IPS-15b (cell line): ENCODE results near the gene MEG3.

Source experiments
- H3K27me3 ChIP-seq: one replicate; pipeline ENCODE4 v1.6.1; 2013; ENCODE audit warnings: low read length; ENCODE audit not compliant: control insufficient read depth, insufficient read depth
- H3K36me3 ChIP-seq: one replicate; pipeline ENCODE4 v1.6.1; 2013; ENCODE audit warnings: low read length; ENCODE audit not compliant: control insufficient read depth, insufficient read depth
- H3K4me1 ChIP-seq: one replicate; pipeline ENCODE4 v1.6.1; 2013; ENCODE audit warnings: mild to moderate bottlenecking, low read length; ENCODE audit not compliant: control insufficient read depth, insufficient read depth
- H3K4me3 ChIP-seq: one replicate; pipeline ENCODE4 v1.5.1; 2013; ENCODE audit warnings: low read depth, low read length
- H3K9ac ChIP-seq: one replicate; pipeline ENCODE4 v1.6.1; 2013; ENCODE audit warnings: low read depth, mild to moderate bottlenecking, low read length
- H3K9me3 ChIP-seq: one replicate; pipeline ENCODE4 v1.6.1; 2013; ENCODE audit warnings: mild to moderate bottlenecking, low read length; ENCODE audit not compliant: control insufficient read depth, insufficient read depth

The MEG3 gene

GRCh38 chr14:100782516-100783320 lies 43.2 kb upstream of the MEG3 start:
- Histone ChIP-seq H3K9me3 (no peaks in the 10 kb centered on the region), H3K27me3 (no peaks in the 10 kb centered on the region), H3K9ac (no peak overlapping the region), H3K4me3 (no peak overlapping the region), H3K4me1 (no peaks in the 10 kb centered on the region), H3K36me3 (no peaks in the 10 kb centered on the region)

- no peaks in the 10 kb centered on the region for H3K27me3 ChIP-seq
- H3K4me1 ChIP-seq = no peaks in the 10 kb centered on the region
- H3K4me3 ChIP-seq = no peak overlapping the region
- no peak overlapping the region for H3K9ac ChIP-seq
- no peaks in the 10 kb centered on the region for H3K9me3 ChIP-seq
- H3K36me3 ChIP-seq = no peaks in the 10 kb centered on the region
Measured at GRCh38 chr14:100783630-100784370, 42.1 kb upstream of the MEG3 start.

DNA sequence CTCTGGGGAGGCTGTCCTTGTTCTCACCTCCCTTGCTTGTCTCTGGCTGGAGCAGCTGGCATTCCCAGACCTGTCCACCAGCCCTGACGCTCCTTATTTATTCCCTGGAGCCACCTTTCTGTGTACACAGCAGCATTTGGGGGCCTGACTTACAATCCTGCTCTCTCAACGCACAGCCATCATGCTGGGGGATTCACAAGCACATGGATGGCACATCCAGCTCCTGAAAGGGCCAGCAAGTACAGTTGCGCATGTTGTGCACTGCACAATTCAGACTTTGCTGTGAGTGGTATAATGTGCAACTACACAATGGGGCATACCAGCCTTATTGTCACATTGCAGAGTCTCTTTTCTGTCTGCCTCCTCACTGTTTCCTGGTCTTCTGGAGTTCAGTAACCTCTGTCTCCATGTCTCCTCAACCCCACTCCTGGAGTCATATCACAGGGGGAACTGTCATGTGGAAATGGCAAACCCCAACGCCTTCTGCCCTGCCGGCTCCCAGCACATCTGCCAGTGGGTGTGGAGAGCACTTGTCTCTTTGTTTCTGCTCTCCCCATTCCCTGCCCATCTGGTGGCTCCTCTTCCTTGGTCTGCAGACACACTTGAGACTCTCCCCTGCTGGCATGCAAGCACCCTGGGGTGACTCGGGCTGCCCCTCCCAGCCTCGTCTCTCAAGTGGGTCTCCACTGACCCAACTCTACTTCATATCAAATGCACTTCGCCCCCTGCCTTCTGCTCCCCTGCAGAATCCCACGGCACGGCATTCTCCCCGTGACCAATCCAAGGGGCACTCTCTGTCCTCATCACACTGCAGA lies 41.2 kb upstream of the MEG3 start:
- no peak overlapping the region for H3K9ac ChIP-seq
- H3K27me3 ChIP-seq = no peaks in the 10 kb centered on the region
- H3K4me1 ChIP-seq = no peaks in the 10 kb centered on the region

DNA sequence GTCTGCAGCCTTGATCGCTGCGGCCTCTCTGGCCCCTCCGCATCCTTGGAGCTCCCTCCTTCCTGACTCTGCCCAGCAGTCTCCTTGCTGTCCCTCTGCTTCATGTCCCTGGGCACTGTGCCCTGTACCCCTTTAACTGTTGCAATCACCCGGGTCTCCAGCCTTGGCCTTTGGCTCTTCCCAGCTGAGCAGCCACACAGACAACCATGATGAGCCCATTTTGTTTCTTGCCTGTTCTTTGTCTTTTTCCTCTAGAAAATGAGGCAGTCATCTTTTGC lies 40.6 kb upstream of the MEG3 start:
- Histone ChIP-seq H3K4me1 (no peaks in the 10 kb centered on the region), H3K4me3 (no peak overlapping the region), H3K9ac (no peak overlapping the region), H3K36me3 (no peaks in the 10 kb centered on the region), H3K9me3 (no peaks in the 10 kb centered on the region), H3K27me3 (no peaks in the 10 kb centered on the region)

More for the DNA sequence above, 41.2 kb upstream of the MEG3 start:
- H3K9me3 ChIP-seq = no peaks in the 10 kb centered on the region
- no peaks in the 10 kb centered on the region for H3K36me3 ChIP-seq
- no peak overlapping the region for H3K4me3 ChIP-seq

- Histone ChIP-seq H3K9me3 (no peaks in the 10 kb centered on the region), H3K27me3 (no peaks in the 10 kb centered on the region), H3K9ac (no peak overlapping the region), H3K4me1 (no peaks in the 10 kb centered on the region), H3K36me3 (no peaks in the 10 kb centered on the region), H3K4me3 (no peak overlapping the region)
Measured at GRCh38 chr14:100785626-100786025, 40.3 kb upstream of the MEG3 start.

- no peaks in the 10 kb centered on the region for H3K4me1 ChIP-seq
Measured at GRCh38 chr14:100786131-100786530, 39.8 kb upstream of the MEG3 start.

DNA sequence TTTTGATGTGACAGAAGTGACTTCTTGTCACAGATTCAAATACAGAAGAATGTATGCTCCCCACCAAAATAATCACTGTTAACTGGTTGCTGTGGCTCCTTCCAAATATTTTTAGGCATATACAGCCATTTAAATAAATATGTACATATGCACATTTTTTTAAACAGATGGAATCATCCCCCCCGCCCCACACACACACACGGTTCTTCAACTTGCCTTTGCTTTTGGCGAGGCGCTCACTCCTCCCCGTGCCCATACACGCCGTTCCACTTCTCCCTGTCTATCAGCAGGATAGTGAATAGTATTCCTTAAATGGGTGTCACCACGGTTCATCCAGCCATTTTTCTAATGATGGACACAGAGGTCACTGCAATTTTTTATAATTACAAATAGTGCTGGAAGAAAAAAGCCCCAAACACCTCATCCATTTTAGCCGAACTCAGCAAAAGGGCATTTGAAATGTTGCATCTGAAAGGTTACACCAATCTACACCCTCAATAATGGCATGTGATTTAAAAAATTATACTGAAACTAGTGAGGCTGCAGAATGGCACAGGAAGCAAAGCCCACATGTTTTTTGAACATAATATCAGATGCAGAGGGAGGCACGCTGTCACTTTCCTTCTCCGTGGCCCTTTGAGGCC lies 39.2 kb upstream of the MEG3 start:
- Histone ChIP-seq H3K36me3 (no peaks in the 10 kb centered on the region), H3K9me3 (no peaks in the 10 kb centered on the region), H3K4me3 (no peak overlapping the region), H3K27me3 (no peaks in the 10 kb centered on the region), H3K9ac (no peak overlapping the region), H3K4me1 (no peaks in the 10 kb centered on the region)

More at GRCh38 chr14:100786131-100786530, 39.8 kb upstream of the MEG3 start:
- Histone ChIP-seq H3K36me3 (no peaks in the 10 kb centered on the region), H3K4me3 (no peak overlapping the region), H3K9ac (no peak overlapping the region), H3K27me3 (no peaks in the 10 kb centered on the region), H3K9me3 (no peaks in the 10 kb centered on the region)

- no peak overlapping the region for H3K9ac ChIP-seq
- no peaks in the 10 kb centered on the region for H3K4me1 ChIP-seq
- no peak overlapping the region for H3K4me3 ChIP-seq
- H3K27me3 ChIP-seq = no peaks in the 10 kb centered on the region
- no peaks in the 10 kb centered on the region for H3K9me3 ChIP-seq
- no peaks in the 10 kb centered on the region for H3K36me3 ChIP-seq
Measured at GRCh38 chr14:100787659-100788058, 38.3 kb upstream of the MEG3 start.

- no peaks in the 10 kb centered on the region for H3K27me3 ChIP-seq
- no peak overlapping the region for H3K9ac ChIP-seq
- no peaks in the 10 kb centered on the region for H3K36me3 ChIP-seq
- H3K9me3 ChIP-seq = no peaks in the 10 kb centered on the region
- H3K4me1 ChIP-seq = no peaks in the 10 kb centered on the region
- no peak overlapping the region for H3K4me3 ChIP-seq
Measured at GRCh38 chr14:100788517-100788916, 37.4 kb upstream of the MEG3 start.

DNA sequence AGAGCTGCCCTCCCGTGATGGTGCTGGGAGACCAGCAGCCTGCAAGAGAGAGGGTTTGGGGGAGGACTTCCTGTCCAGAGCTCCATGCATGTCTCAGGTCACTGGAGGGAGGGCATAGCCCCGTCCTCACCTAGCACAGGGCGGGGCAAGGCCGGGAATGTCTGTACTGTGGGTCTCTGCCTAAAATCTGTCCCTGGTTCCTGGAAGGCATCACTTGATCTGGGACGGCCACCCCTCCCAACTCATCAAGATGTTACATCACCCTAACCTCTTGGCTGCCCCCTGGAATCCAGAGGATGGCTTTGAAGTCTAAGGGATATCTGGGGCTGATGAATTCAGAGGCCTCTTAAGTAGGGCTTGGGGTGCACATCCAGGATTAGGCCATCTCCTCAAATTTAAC lies 37.0 kb upstream of the MEG3 start:
- no peaks in the 10 kb centered on the region for H3K36me3 ChIP-seq
- H3K9me3 ChIP-seq = no peaks in the 10 kb centered on the region
- H3K9ac ChIP-seq = no peak overlapping the region
- no peaks in the 10 kb centered on the region for H3K4me1 ChIP-seq
- no peaks in the 10 kb centered on the region for H3K27me3 ChIP-seq
- no peak overlapping the region for H3K4me3 ChIP-seq
